LNCaP clone FGC (cell line): ENCODE measurements around the gene KNDC1.

Source experiments
- DNase-seq: peaks from one replicate; pipeline ENCODE4 v3.0.0-alpha.2; 2011; ENCODE audit warnings: low read depth
- H3K4me3 ChIP-seq: 2 replicates; pipeline ENCODE4 v1.5.1; 2011; ENCODE audit warnings: mild to moderate bottlenecking, low read depth, low read length, control low read depth
- TF ChIP-seq, protein P1 (sequence below): IDR thresholded peaks from 2 replicates; pipeline ENCODE4 v1.5.1; 2012; ENCODE audit warnings: mild to moderate bottlenecking; ENCODE audit not compliant: control insufficient read depth, insufficient read depth; ENCODE audit errors: extremely low read depth

KNDC1 gene

GRCh38 chr10:133139551-133140065, 20.4 kb upstream of the KNDC1 start:
- no peak overlapping the region for H3K4me3 ChIP-seq
- no peak for DNase-seq
- TF ChIP-seq, protein P1, sequence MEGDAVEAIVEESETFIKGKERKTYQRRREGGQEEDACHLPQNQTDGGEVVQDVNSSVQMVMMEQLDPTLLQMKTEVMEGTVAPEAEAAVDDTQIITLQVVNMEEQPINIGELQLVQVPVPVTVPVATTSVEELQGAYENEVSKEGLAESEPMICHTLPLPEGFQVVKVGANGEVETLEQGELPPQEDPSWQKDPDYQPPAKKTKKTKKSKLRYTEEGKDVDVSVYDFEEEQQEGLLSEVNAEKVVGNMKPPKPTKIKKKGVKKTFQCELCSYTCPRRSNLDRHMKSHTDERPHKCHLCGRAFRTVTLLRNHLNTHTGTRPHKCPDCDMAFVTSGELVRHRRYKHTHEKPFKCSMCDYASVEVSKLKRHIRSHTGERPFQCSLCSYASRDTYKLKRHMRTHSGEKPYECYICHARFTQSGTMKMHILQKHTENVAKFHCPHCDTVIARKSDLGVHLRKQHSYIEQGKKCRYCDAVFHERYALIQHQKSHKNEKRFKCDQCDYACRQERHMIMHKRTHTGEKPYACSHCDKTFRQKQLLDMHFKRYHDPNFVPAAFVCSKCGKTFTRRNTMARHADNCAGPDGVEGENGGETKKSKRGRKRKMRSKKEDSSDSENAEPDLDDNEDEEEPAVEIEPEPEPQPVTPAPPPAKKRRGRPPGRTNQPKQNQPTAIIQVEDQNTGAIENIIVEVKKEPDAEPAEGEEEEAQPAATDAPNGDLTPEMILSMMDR, result no peak

DNA sequence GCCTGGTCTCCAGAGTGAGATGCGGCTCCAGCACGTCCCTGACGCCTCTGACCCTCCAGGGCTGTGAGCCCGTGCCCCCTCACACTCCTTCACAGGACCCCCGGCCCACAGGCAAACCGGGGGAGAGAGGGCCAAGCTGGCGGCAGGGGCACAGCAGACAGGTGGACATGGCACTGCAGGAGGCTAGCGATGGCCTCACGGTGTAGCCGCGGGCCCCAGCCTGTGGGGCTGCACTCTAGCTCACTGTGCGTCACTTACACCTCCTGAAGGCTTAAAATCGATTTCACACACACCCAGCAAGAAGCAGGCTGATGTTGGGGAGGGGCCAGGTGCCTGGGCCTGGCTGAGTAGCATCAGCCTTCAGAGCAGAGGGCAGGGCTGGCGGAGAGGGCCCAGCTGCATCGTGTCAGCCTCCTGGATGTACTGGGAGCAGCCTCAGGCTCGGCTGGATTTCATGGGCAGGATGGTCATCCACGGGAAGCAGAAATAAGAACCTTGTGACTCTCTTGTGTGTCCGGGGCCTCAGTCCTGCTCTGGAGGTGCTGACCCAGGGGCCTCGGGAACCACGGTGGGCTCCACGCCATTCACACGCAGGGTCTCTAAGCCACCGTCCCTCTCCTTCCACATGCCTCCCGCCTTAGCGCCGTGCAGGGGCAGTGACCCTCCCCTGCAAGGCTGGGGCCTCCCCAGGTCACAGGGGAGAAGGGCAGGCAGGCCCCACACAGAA, 19.4 kb upstream of the KNDC1 start:
- no peak for DNase-seq
- H3K4me3 ChIP-seq, result no peak overlapping the region

GRCh38 chr10:133141144-133141957, 18.7 kb upstream of the KNDC1 start:
- DNase-seq, result no peak
- TF ChIP-seq, protein P1, result no peak
- no peak overlapping the region for H3K4me3 ChIP-seq

More for the DNA sequence above, 19.4 kb upstream of the KNDC1 start:
- TF ChIP-seq, protein P1, result no peak

GRCh38 chr10:133141958-133142340, 18.1 kb upstream of the KNDC1 start:
- no peak overlapping the region for H3K4me3 ChIP-seq
- TF ChIP-seq, protein P1, result no peak
- DNase-seq, result no peak

DNA sequence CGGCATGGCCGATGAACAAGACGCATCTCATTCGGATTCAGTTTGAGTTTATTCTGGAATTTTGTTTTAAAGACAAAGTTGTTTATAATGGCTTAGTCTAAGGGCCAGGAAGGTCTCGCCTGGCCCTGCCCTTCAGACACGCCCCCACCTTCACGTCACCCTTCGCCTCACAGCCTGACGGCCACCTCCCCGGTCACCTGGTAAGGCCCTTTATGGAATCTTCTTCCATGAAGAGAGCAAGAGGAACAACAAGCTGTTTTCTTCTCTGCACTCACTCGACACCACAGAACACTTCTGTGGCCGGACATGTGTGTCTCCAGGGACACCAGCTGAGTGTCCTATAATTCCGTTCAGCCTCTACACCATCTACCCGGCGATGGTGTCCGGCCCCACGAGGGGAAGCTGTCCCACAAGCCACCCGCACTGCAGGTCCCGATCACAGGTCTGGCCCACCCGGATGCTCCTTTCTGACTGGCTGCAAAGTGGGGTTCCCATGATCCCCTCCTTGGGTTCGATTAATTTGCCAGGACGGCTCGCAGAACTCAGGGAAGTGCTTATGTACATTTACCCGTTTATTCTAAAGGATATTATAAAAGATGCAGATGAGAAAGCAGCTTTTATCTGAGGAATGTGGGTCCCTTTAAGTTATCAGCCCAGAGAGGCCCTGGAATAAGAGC, 17.4 kb upstream of the KNDC1 start:
- no peak for DNase-seq
- TF ChIP-seq, protein P1, result no peak
- no peak overlapping the region for H3K4me3 ChIP-seq

DNA sequence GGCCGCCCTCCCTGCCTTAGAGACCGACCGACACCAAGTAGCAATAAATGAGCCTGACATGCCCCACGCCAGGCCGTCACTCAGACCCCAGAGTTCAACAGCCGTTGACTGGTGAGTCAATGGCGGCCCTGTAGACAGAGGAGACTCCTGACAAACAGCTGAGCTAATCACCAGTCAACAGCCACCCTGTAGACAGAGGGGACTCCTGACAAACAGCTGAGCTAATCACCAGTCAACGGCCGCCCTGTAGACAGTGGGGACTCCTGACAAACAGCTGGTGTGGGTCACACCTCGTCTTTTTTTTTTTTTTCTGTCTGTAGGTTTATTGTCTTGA, 16.9 kb upstream of the KNDC1 start:
- H3K4me3 ChIP-seq, result no peak overlapping the region
- TF ChIP-seq, protein P1, result no peak
- no peak for DNase-seq
